Measurements from ENCODE around the gene TBCD. TPM values are rescaled to one million over a fixed set of nuclear protein-coding genes. Genes with fewer than 3 reads are reported as not detected.
"Not testable (repeated sequence)": the region's sequence is repeated elsewhere in the genome, so short reads cannot be mapped to it uniquely, and the experiment has no call there.

The TBCD gene
- total RNA-seq, 1 experiment from 2014 or later: 17.4 TPM

DNA sequence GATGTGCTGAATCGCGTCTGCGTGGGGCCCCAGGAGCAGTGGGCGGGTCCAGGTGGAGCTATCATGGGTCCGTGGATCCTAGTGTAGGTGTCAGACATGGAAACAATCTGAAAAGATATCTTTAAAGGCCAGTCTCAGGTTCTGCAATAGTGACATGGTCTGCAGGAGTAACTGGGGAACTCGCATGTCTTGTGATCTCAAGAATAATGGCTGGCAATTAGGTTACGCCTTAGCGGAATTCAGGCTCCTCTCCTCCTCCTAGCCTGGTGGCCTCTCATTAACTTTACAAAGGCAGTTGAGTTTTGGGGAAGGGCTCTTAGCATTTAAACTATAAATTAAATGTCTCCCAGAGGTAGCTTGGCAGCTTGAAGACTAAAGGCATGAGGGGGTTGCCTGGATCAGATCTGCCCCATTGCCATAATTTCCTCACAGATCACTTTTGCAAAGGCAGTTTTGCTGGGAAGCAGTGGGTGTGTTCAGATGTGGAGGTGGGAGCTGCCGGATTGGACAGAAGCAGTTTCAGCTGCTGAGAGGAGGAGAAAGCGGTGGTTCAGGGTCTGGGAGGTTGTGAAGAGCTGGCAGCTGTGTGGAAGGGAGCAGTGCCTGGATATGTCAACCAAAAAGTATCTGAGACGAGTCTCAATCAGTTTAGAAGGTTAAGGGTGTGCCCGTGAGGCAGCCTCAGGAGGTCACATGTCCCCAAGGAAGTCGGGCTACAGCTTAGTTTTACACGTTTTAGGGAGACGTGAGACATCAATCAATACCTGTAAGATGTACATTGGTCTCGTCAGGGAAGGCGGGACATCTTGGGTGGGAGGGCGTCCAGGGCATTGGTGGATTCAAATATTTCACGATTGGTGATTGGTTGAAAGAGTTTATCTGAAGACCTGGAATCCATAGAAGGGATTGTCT is 2.7 kb downstream of the TBCD start:
- no peak for DNase-seq (ENCODE audit: extremely low read depth, low read depth)

DNA sequence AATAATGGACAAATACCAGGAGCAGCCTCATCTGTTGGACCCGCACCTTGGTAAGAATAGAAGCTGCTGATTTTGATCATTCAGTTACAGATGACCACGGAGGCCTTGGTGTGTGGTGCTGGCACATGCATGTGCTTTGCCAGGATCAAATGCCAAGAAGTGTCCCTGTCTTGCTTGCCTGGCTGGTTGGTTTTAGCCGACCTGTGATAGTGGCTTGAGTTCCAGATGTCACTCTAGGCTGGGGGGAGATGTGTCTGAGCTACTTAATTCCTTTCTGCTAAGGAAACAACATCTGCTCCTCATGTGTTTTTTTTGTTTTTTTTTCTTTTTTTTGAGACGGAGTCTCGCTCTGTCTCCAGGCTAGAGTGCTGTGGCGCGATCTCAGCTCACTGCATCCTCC is 4.3 kb downstream of the TBCD start:
- no peak for DNase-seq (ENCODE audit: extremely low read depth, low read depth)

DNA sequence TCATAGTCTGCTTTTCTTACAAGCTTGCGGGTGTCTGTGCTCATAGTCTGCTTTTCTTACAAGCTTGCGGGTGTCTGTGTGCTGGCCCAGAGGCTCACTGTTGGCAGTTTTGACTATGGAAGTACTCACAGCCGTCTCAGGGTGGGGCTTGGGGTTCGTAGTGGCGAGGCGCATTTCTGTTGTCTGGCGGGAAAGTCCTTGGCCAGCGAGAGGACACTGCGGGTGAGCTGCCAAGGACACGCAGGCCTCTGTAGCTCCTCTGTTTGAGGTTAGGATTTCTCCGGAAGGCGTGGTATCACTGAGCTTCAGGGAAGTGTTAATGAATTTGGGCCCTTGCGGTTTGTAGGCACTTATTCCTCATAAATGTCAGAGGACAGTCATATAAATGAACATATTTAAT is 13.5 kb downstream of the TBCD start:
- no peak for DNase-seq (ENCODE audit: extremely low read depth, low read depth)

DNA sequence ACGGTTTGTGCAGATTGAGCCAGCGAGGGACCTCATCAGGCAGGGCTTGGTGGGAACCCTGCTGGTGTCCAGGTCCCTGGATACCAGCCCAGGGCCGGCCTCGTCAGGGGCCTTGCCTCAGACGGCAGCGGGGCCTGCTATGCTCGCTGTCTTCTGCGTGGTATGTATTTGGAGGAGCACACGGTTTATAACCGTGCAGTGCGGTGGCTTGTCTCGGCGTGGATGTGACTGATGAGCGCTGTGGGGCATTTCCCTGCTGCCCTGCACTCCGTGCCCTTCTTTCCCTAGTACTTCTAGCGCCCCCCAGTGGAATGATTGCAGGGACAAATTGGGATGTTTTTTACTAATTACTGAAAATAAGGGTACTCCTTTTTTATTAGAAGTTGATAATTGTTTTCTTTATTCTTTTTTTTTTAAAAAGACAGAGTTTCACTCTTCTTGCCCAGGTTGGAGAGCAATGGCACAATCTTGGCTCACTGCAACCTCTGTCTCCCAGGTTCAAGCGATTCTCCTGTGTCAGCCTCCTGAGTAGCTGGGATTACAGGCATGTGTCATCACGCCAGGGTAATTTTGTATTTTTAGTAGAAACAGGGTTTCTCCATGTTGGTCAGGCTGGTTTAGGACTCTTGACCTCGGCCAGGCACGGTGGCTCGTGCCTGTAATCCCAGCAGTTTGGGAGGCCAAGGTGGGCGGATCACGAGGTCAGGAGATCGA is 15.3 kb downstream of the TBCD start:
- peak; percentile 62 for DNase-seq (ENCODE audit: extremely low read depth, low read depth)

DNA sequence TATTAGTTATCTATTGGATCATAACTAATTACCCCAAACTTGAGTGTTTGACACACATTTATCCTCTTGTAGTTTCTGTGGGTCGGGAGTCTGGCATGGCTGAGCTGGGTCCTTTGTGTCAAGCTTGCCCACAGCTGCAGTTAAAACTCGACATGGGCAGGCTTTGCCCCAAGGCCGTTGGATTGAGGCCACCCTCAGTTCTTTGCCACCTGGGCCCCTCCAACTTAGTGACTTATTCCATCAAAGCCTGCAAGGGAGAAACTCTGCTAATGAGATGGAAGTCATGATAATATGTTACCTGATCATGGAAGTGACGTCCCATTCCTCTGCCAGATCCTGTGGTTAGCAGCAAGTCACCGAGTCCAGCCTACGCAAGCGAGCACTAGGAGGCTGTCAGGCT is 17.2 kb downstream of the TBCD start:
- no peak for DNase-seq (ENCODE audit: extremely low read depth, low read depth)

DNA sequence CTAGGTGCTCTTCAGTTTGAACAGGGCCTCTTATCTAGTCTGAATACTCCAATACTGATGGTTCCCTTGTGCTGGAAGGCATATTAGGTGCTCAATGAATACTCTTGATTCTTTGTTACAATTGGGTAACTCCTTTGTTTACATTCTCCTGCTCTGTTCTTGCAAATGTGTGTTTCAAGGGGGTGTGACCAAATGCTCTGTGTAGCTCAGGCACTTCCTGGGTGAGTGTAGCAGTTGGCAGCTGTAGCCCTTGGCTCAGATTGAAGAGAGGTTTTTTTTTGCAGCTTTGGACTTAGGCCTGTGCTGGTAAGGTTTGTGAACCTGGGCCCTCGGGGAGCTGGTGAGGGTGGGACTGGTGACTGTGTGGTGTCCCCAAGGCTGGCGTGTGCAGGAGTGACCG is 20.2 kb downstream of the TBCD start:
- DNase-seq (ENCODE audit: extremely low read depth, low read depth): peak; percentile 14

DNA sequence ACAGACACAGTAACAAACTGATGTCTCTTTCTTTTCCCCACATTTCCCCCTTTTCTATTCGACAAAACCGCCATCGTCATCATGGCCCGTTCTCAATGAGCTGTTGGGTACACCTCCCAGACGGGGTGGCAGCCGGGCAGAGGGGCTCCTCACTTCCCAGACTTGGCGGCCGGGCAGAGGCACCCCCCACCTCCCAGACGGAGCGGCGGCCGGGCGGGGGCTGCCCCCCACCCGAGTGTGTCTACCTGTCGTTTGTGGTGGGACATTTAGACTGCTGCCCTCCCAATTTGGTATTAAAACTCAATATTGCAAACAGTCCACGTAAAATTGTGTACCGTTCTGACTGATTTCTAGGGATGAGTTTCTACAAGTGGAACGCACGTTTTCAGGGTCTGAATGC is 22.6 kb downstream of the TBCD start:
- not testable (repeated sequence) for DNase-seq (ENCODE audit: extremely low read depth, low read depth)

DNA sequence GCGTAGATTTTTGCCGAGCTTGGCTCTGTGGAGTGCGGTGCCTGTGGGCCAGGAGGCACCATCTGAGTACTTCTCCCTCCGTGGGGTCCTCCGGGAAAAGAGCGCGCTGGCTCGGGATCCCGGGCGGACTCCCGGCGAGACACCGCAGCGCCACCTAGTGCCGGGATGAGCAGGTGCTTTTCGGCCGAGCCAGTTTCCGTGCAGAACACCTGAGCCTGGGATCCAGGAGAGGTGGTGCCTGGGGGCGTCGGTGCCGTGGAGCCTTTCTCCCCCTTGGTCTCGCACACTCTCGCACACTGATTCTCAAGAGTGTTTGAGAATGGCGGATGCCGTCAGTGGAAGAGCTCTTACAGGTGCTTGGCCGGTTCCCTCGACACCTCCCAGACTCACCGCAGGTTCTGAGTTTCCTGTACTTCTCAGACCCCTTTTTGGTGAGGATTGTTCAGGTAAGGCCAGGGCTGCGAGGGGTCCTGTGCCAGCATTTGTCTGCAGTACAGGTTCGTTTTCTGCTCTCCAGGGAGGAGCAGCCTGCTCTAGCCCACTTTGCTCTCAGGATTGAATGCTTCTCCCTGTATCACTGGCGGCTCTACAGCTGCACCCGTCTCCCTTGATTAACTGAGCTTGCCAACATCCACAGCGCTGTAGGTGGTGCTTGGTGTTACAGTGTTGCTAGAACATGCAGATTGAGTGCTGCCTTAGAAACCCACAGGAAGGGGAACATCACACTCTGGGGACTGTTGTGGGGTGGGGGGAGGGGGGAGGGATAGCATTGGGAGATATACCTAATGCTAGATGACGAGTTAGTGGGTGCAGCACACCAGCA is 23.3 kb downstream of the TBCD start:
- DNase-seq (ENCODE audit: extremely low read depth, low read depth): peak; percentile 40

DNA sequence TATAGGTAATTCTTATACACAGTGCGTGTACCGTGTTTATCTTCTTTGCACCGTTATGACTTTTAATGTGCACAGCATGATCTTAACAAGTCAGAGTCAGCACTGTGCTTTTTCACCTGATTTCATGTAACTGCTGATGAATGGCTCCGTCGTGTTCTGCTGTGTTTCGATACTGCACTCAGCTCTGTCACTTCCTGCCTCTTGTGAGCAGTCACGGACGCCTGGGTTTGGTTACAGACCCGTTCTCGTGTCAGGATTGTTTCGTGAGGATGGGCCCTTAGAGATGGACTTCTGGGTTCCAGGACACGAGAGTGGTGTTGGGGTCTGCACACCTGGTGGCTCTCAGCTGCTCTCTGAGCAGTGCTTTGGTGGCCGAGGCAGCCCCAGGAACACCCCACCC is 24.6 kb downstream of the TBCD start:
- no peak for DNase-seq (ENCODE audit: extremely low read depth, low read depth)

DNA sequence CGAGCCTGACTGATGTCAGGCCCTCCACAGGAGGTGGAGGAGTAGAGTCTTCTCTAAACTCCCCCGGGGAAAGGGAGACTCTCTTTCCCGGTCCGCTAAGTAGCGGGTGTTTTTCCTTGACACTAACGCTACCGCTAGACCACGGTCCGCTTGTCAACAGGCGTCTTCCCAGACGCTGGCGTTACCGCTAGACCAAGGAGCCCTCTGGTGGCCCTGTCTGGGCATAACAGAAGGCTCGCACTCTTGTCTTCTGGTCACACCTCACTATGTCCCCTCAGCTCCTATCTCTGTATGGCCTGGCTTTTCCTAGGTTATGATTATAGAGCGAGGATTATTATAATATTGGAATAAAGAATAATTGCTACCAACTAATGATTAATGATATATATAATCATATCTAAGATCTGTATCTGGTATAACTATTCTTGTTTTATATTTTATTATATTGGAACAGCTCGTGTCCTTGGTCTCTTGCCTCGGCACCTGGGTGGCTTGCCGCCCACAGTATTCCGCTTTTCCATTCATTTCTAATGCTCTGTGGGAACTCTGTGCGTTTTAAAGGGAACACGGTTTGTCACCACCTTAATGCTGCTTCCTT is 26.0 kb downstream of the TBCD start:
- not testable (repeated sequence) for DNase-seq (ENCODE audit: extremely low read depth, low read depth)

DNA sequence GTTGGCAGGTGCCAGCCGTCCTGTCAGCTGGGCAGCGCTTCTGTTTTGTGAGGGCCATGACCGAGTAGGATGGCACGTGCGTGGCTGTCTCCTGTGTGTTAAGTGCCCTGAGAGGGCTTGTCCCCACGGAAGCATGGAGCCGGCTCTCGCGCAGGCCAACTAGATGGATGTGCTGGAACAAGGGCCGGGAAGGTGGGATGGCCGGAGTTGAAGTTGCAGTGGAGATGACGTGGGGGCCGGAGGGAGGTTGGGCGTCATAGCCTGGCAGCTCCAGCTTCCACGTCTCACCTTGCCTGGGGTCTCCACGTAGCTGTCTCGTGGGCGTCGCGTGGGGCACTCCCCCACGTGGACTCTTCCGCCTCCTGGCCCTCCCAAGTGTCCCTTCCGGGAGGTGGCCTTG is 27.7 kb downstream of the TBCD start:
- no peak for DNase-seq (ENCODE audit: extremely low read depth, low read depth)

DNA sequence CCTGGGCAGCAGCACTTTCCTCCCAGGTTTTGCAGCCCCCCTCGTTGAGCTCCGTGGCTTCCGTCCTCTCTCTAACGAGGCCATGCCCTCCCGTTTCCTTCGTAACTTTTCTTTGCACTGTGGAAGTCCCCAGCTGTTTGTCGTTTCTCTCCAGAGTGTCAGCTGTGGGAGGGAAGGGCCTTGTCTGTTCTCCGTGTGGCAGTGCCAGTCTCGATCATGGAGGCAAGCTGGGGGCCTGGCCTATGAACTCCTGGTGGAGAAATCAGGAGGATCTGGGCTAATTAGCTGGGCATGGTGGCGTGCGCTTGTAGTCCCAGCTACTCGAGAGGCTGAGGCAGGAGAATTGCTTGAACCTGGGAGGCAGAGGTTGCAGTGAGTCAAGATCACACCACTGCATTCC is 28.3 kb downstream of the TBCD start:
- no peak for DNase-seq (ENCODE audit: extremely low read depth, low read depth)

DNA sequence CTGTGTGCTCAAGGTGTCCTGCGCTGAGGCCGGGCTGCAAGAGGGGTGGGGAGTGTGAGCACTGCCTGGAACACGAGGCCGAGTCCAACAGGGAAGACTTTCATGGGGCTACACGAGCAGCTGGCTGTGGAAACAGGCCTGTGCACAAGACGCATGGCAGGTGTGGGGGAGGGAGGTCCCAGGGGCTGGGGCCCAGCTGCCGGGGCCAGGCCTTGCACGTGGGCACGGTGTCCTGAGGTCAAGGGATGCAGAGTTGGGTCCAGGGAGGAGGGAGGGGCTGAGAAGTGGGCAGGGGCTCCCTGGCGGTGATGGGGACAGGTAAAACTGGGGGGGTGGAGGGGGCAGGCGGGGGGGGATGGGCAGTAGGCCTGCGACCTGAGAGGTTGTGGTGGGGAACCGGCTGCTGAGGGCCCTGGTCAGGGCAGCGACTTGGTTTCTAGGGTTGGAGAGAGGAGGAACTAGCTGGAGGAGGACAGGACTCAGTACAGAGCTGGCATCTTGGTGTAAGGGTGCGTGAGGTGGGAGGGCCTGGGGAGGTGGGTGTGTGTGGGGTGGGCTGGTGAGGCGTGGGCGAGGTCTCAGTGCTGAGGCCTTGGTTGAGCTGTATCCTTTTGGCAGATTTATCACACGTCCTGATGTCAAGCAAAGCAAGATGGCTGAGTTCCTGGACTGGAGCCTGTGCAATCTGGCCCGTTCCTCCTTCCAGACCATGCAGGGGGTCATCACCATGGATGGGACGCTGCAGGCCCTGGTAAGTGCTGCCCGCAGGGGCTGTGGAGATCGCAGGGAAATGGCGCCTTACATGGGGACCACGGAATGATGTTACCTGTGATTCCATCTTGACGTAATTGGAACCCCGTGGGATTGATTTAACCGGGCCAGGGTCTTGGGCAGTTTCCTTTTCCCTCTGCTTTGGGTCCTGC is 29.4 kb downstream of the TBCD start:
- DNase-seq (ENCODE audit: extremely low read depth, low read depth): no peak

DNA sequence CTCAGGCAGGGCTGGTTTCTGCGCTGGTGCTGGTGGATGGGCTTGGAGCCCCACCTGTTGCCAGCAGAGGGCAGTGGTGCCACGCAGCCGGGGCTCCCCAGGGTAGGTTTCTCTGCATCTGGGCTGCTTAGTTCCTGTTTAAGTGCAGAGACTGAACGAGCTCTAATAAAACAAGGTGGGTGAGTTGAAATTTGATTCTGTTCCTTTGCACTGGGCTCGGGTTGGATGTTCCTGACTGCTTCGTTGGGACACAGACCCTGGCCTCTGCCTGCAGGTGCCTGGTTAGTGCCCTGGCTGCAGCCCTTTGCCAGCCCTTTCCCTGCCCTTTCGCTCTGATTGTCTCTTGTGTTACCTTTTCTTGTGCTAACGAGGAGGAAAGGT is 30.0 kb downstream of the TBCD start:
- peak; percentile 68 for DNase-seq (ENCODE audit: extremely low read depth, low read depth)

DNA sequence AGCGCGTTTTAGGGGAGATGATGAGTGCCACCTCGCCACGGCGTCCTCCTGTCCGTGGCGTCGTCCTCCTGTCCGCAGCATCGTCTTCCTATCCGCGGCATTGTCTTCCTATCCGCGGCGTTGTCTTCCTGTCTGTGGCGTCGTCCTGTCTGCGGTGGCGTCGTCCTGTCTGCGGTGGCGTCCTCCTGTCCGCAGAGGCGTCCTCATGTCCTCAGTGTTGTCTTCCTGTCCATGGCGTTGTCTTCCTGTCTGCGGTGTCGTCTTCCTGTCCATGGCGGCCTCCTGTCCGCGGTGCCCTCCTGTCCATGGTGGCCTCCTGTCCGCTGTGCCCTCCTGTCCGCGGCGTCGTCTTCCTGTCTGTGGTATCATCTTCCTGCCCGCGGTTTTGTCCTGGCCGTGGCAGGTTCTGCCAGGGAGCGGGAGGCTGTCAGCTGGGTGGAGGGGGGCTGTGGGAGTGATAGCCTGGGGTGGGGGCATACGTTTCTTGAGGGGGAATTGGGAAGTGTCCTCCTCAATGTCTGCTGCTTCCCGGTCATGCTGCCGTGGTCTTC is 30.9 kb downstream of the TBCD start:
- DNase-seq (ENCODE audit: extremely low read depth, low read depth): no peak

DNA sequence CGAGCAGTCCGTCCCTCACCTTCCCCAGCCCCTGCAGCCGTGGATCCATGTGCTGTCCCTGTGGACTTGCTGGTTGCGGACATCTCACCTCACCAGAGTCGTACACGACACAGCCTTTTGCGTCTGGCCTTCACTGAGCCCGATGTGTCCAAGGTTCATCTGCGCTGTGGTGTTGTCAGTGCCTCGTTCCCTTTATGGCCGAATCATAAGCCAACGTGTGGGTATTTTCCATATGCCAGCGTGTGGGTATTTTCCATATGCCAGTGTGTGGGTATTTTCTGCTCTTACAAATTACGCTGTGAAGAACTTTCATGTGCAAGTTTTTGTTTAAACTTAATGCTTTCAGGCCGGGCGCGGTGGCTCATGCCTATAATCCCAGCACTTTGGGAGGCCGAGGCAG is 31.6 kb downstream of the TBCD start:
- no peak for DNase-seq (ENCODE audit: extremely low read depth, low read depth)

DNA sequence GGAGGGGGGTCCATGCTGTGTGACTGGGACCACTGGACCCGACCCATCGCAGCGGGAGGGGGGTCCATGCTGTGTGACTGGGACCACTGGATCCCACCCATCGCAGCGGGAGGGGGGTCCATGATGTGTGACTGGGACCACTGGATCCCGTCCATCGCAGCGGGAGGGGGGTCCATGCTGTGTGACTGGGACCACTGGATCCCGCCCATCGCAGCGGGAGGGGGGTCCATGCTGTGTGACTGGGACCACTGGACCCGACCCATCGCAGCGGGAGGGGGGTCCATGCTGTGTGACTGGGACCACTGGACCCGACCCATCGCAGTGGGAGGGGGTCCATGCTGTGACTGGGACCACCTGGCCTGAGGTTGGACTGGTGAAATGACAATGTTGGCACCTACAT is 33.7 kb downstream of the TBCD start:
- DNase-seq (ENCODE audit: extremely low read depth, low read depth): not testable (repeated sequence)

DNA sequence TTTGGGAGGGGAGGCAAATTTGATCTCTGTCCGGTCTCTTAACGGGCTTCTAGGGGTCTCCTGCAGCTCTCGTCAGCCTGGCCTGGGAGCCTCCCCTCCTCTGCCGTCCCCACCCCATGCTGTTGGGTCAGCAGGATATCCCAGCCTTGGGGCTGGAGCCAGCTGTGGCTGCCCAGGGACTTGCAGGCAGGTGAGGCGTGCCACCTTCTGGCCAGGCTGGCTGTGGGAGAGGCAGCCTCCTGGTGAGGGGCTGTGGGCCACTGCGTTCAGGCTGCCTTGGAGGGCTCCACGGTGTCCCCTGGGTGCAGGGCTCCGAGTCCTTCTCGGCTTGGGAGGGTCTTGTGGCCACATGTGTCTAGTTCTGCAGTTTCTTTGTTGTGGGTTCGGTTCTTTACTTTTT is 34.6 kb downstream of the TBCD start:
- DNase-seq (ENCODE audit: extremely low read depth, low read depth): no peak

DNA sequence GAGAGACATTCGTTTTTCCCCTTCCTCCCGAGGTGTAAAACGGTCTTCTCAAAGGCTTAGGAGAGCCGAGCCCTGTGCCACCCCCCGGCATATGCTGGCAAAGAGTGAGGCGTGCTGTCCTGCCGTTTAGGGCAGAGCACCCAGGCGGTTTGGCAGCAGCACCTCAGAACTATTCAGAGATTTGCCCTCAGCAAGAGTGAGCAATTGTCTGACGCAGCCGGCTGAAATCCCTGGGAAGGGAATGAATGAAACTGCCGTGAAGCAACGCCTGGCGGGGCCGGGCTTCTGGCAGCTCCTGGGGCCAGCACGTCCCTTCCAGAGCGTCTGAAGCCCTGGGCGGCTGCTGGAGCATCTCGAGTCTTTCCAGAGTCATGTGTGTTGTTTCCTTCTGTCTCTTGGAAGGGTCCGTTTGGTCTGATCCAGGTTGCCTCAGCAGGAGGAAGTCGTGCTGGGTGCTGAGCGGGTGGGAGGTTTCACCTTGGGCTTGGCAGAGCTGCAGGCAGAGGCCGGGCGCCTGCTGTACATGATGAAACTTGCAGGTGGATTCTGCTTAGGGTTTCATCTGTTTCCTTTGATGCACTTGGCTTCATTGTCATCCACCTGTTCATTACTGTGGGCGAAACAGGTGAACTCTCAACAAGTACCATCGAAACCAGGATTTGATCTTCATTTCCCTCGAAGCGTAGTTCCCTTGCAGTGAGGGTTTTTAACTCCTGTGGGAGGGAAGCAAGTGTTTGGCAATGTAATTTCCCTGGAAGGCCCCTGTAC is 35.4 kb downstream of the TBCD start:
- no peak for DNase-seq (ENCODE audit: extremely low read depth, low read depth)

Measured in NCI-H460 (cell line).